ENCODE results near the gene LRRC31.

DNA sequence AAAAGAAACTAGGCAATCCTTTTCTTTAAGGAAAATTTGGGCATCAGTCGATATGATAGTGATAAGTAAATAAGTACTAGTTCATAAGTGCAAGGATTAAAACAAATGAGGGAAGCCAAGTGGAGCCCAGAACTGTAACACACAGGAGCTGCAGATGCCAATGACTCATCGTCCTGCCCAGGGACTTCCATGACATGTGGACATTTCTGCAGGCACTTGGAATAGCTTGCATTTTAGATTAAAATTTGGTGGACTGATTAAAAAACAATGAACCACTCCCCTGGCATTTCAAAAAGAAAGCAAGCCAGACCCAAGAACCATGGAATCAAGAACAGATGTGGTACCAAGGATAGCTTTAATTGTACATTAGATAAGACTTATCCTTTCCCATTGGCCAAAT is 44.6 kb upstream of the LRRC31 start:
- TF ChIP-seq, protein P1, sequence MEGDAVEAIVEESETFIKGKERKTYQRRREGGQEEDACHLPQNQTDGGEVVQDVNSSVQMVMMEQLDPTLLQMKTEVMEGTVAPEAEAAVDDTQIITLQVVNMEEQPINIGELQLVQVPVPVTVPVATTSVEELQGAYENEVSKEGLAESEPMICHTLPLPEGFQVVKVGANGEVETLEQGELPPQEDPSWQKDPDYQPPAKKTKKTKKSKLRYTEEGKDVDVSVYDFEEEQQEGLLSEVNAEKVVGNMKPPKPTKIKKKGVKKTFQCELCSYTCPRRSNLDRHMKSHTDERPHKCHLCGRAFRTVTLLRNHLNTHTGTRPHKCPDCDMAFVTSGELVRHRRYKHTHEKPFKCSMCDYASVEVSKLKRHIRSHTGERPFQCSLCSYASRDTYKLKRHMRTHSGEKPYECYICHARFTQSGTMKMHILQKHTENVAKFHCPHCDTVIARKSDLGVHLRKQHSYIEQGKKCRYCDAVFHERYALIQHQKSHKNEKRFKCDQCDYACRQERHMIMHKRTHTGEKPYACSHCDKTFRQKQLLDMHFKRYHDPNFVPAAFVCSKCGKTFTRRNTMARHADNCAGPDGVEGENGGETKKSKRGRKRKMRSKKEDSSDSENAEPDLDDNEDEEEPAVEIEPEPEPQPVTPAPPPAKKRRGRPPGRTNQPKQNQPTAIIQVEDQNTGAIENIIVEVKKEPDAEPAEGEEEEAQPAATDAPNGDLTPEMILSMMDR (IDR thresholded peaks at IDR 0.05), result no peak
- no peak for TF ChIP-seq POLR2A (IDR thresholded peaks at IDR 0.05)

Measured in thyroid gland (tissue), 4 donors.